ENCODE data around the gene ZNF576. TPM values are rescaled to one million over a fixed set of nuclear protein-coding genes. Genes with fewer than 3 reads are reported as not detected.

ZNF576 gene
- total RNA-seq, 4 donors from 2014 or later, result 9.2 to 20.8 (median 13.7) TPM

GRCh38 chr19:43606569-43607229, 10.3 kb downstream of the ZNF576 start:
- H3K9me3 ChIP-seq, result no peaks in the 10 kb centered on the region
- TF ChIP-seq, protein P1, sequence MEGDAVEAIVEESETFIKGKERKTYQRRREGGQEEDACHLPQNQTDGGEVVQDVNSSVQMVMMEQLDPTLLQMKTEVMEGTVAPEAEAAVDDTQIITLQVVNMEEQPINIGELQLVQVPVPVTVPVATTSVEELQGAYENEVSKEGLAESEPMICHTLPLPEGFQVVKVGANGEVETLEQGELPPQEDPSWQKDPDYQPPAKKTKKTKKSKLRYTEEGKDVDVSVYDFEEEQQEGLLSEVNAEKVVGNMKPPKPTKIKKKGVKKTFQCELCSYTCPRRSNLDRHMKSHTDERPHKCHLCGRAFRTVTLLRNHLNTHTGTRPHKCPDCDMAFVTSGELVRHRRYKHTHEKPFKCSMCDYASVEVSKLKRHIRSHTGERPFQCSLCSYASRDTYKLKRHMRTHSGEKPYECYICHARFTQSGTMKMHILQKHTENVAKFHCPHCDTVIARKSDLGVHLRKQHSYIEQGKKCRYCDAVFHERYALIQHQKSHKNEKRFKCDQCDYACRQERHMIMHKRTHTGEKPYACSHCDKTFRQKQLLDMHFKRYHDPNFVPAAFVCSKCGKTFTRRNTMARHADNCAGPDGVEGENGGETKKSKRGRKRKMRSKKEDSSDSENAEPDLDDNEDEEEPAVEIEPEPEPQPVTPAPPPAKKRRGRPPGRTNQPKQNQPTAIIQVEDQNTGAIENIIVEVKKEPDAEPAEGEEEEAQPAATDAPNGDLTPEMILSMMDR (IDR thresholded peaks at IDR 0.05), result no peak
- TF ChIP-seq POLR2AphosphoS5 (IDR thresholded peaks at IDR 0.05), result peak in 1 of 3 donors; percentile 47
- H3K4me3 ChIP-seq, result no peak overlapping the region
- whole genome bisulfite sequencing, result 32% methylated on average over 7 of the region's 7 CpGs
- H3K36me3 ChIP-seq, result peaks cover 18% of the 10 kb centered on the region
- H3K27ac ChIP-seq, result peak overlapping the region; percentile 52
- no peak for DNase-seq (ENCODE audit: low spot score in 2 of 2)
- H3K27me3 ChIP-seq, result no peaks in the 10 kb centered on the region
- H3K4me1 ChIP-seq, result peaks cover 24% of the 10 kb centered on the region

DNA sequence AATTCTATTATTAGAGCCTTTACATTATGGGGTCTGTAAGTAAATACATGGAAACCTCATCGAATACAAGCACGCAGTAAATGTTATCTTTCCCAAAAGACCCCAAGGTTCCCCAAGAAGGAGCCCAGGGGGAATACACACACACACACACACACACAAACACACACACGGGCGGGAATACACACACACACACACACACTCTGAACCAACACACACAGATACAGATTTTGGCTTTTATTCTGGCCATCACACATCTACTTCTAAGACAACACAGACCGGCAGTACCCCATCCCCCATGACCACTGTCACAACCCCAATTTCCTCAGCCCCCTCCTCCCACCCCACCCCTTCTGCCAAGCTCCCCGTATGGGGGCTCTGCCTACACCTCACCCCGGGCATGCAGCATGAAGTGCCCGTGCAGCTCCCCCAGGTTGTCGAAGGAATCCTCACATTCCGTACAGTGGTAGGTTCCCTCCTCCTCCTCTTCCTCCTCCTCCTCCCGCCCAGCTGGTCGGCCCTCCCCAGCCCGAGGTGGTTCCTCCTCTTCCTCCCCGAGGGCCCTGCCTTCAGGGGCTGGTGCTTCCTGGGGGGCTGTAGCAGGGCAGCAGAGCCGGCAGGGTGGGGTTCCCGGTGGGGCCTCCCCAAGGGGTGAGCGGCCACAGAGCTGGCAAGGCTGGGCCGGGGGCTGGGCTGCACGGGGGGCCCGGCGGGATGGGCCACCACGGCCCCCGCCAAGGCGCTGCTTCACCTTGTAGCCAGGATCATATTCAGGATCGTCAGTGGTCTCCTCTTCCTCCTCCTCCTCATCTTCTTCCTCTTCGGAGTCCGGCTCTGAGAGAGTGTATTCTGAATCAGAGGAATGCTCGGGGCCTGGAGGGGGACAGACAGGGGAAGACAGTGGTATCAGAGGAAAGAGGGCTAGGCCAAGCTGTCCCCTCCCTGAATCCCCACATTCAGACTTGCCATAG, 11.1 kb downstream of the ZNF576 start:
- no peaks in the 10 kb centered on the region for H3K27me3 ChIP-seq

DNA sequence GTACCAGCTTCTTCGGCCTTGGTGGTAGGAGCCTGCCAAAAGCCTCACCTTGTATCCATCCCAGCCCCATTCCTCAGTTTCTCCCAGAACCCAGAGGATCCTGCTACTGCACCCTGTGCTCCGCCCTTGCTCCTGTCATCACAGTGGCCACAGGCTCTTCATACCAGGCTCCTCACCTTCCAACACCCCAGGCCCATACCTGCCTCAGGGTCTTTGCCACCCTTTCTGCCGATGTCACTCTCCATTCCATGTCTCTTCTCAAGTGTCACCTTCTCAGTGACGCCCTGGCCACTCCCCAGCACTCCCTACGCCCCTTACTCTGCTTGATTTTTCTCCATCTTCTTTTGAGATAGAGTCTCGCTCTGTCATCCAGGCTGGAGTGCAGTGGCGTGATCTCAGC, 13.5 kb downstream of the ZNF576 start:
- no peak for DNase-seq (ENCODE audit: low spot score in 2 of 2)
- Histone ChIP-seq H3K4me3 (no peak overlapping the region), H3K27ac (no peak overlapping the region), H3K4me1 (peaks cover 24% of the 10 kb centered on the region), H3K27me3 (no peaks in the 10 kb centered on the region), H3K9me3 (no peaks in the 10 kb centered on the region), H3K36me3 (peaks cover 39% of the 10 kb centered on the region)
- WGBS, result 71% methylated on average over 7 of the region's 7 CpGs
- TF ChIP-seq, protein P1 (IDR thresholded peaks at IDR 0.05), result no peak
- TF ChIP-seq POLR2AphosphoS5 (IDR thresholded peaks at IDR 0.05) (no peak), EP300 (IDR thresholded peaks at IDR 0.05) (no peak), POLR2A (IDR thresholded peaks at IDR 0.05) (no peak)

More for the DNA sequence above, 11.1 kb downstream of the ZNF576 start:
- H3K9me3 ChIP-seq, result no peaks in the 10 kb centered on the region
- TF ChIP-seq EP300 (IDR thresholded peaks at IDR 0.05), result no peak
- TF ChIP-seq POLR2AphosphoS5 (IDR thresholded peaks at IDR 0.05), result no peak
- TF ChIP-seq POLR2A (IDR thresholded peaks at IDR 0.05), result no peak
- TF ChIP-seq, protein P1 (IDR thresholded peaks at IDR 0.05), result no peak
- DNase-seq (ENCODE audit: low spot score in 2 of 2), result no peak
- peaks cover 26% of the 10 kb centered on the region for H3K36me3 ChIP-seq
- WGBS, result 70% methylated on average over 28 of the region's 28 CpGs
- H3K4me1 ChIP-seq, result peaks cover 24% of the 10 kb centered on the region
- peak overlapping the region; percentile 52 for H3K27ac ChIP-seq
- H3K4me3 ChIP-seq, result no peak overlapping the region

GRCh38 chr19:43610493-43610892, 14.1 kb downstream of the ZNF576 start:
- TF ChIP-seq EP300 (IDR thresholded peaks at IDR 0.05), result no peak
- TF ChIP-seq, protein P1 (IDR thresholded peaks at IDR 0.05), result no peak
- TF ChIP-seq POLR2A (IDR thresholded peaks at IDR 0.05), result no peak
- TF ChIP-seq POLR2AphosphoS5 (IDR thresholded peaks at IDR 0.05), result no peak
- WGBS, result 82% methylated on average over 3 of the region's 3 CpGs
- peaks cover 18% of the 10 kb centered on the region for H3K4me1 ChIP-seq
- no peak overlapping the region for H3K27ac ChIP-seq
- no peaks in the 10 kb centered on the region for H3K27me3 ChIP-seq
- H3K36me3 ChIP-seq, result peaks cover 39% of the 10 kb centered on the region
- DNase-seq (ENCODE audit: low spot score in 2 of 2), result no peak
- H3K4me3 ChIP-seq, result no peak overlapping the region
- H3K9me3 ChIP-seq, result no peaks in the 10 kb centered on the region

DNA sequence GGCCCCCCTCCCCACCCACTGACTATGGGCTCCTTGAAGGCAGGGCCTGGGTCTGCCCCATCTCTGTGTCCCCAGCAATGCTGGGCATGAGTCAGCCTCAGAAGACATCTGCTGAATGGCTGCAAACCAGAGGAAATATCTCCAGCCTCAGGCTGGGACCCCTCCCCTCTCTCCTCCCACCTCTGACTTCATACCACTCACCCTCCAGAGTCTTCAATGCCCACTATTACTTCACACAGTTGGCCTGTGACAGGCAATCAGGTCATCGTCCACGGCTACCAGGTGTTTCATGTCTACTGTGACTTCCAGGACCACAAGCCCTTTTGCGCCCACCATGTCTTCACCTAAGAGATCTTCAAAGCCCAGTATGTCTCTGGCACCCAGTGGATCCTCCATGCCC, 15.4 kb downstream of the ZNF576 start, which contains the start of gene SRRM5:
TSS of gene SRRM5 (plus strand) at position 301 of the 400 bp plus-strand sequence. CDS start at position 335, 34 bp downstream.
- WGBS, result 89% methylated on average over 3 of the region's 3 CpGs
- Histone ChIP-seq H3K27me3 (no peaks in the 10 kb centered on the region), H3K36me3 (peaks cover 39% of the 10 kb centered on the region), H3K27ac (no peak within 1 kb of the TSS), H3K4me3 (no peak within 1 kb of the TSS), H3K9me3 (no peaks in the 10 kb centered on the region), H3K4me1 (peaks cover 6% of the 10 kb centered on the region)
- TF ChIP-seq POLR2AphosphoS5 (IDR thresholded peaks at IDR 0.05), result no peak
- TF ChIP-seq EP300 (IDR thresholded peaks at IDR 0.05), result no peak
- TF ChIP-seq POLR2A (IDR thresholded peaks at IDR 0.05), result no peak
- TF ChIP-seq, protein P1 (IDR thresholded peaks at IDR 0.05), result no peak
- DNase-seq (ENCODE audit: low spot score in 2 of 2), result no peak

Measured in suprapubic skin (tissue), 4 donors.